Activated T-helper 1 cell treated with anti-CD3 and anti-CD28 coated beads, Interleukin-2, amount 50 U/mL, for 16 hours (primary cell): ENCODE results near the gene TARP.
"Not testable (repeated sequence)": the region's sequence is repeated elsewhere in the genome, so short reads cannot be mapped to it uniquely, and the experiment has no call there.

Source experiments
- DNase-seq, 2 donors: peaks; one replicate each; pipeline ENCODE4 v3.0.0-alpha.2; 2020; ENCODE audit warnings: low read depth in 1 of 2, low spot score in 1 of 2

TARP gene

DNA sequence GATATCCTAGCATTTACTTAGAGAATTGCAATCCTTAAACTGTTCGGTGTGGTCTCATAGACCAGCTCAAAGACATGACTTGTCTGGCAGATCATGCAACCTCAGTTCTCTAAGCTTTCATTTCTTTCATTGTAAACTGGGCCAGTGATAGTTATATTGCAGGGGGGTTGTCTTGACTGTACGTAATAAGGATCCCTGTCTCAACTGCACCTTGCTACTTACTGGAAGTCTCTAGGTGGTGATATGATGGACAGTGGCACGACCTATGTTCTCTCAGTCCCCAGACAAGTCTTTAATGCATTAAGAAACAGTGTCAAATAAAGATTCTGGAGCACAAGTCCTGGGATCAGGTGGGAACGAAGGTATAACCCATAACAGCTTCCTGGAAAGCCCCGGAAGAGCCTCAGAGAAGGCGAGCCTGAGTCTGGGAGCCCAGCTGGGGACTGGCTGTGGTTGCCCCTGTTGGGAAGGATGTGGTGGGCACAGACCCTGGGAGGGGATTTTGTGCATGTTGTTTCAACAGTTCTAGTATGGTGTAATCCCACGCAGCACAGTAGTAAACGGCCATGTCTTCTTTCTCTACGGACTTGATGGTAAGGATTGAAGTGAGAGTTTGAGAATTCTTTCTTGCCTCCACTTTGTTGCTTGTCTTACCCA lies 26.0 kb upstream of the TARP start:
- DNase-seq = no peak

- no peak for DNase-seq
Measured at GRCh38 chr7:38296059-38296857, 22.8 kb upstream of the TARP start.

DNA sequence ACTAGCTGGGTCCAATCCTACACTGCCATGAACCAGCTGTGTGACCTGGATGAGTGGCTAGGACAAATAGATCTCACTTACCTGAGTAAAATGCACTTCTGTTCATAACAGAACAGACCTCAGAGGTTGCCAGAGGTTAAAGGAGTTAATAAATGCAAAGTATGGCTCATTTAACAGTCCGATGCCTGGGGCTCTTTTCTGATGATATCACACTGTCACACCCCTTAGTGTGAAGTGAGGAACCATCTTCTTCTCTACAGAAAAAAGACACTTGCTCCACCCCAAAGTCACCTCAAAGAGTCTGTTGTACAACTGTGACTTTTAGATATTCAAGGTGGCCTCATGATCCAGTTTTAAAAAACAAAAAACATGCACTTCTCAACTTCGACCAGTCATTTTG lies 21.5 kb upstream of the TARP start:
- no peak for DNase-seq

DNA sequence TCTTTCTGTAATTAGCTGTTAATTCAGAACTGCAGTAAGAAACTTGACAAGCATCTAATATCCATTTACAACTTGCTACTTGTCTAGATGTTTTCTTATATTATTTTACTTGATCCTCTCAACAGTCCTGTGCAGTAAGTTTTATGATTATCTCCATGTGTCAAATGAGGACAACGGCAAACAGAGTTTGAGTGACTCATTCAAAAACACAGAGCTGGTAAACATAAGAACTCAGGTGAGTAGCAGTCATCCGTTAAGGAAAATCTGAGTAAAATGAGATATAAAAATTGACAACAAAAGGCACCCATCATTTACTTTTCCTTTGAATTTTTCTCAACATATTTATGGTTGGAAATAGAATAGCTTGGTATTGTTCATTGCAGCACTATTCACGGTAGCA lies 19.0 kb upstream of the TARP start:
- no peak for DNase-seq

GRCh38 chr7:38291650-38292049 lies 18.2 kb upstream of the TARP start:
- DNase-seq = no peak

DNA sequence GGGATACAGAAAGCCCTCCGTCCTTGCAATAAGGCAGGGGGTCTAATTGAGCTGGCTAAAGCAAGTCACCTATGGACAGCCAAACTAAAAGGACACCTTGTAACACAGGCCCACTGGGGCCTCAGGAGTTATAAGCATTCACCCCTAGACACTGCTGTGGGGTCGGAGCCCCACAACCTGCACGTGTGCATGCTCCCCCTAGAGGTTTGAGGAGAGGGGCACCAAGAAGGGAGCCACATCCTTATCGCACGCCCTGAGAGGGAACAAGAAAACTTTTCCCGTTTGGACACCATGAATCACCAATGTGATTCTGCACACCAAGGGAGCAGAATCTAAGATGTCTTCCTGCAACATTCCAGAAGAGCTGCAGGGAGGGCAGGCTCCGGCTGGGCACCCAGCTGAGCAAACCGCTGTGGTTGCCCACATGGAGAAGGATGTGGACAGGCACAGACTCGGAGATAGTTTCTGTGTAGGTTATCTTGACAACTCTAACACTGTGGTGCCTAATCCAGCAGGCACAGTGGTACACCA lies 17.7 kb upstream of the TARP start:
- no peak for DNase-seq

GRCh38 chr7:38284553-38284952 lies 11.1 kb upstream of the TARP start:
- no peak for DNase-seq

GRCh38 chr7:38283809-38284208 lies 10.4 kb upstream of the TARP start:
- DNase-seq = no peak

GRCh38 chr7:38283107-38283506 lies 9.7 kb upstream of the TARP start:
- no peak for DNase-seq

GRCh38 chr7:38282081-38282480 lies 8.6 kb upstream of the TARP start:
- no peak for DNase-seq

DNA sequence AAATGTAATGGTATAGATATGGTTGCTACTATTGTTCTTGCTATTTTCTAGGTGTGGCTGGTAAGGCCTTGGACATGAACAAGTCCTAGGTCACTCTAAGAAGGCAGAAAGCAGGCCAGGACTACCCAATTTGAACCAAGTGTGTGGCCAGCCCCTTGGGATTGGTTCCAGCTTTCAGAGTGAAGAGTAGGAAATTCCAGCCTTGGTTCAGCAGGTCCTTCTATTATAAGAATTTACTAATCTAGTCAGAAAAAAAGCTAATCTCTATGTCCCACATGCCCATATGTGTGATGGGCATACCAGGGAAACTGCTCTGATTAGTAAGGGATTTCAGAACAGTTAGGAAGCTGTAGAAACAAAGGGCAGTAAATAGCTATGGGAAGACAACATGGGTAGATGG lies 7.8 kb upstream of the TARP start:
- no peak for DNase-seq

- DNase-seq = no peak
Measured at GRCh38 chr7:38280707-38281106, 7.3 kb upstream of the TARP start.

DNA sequence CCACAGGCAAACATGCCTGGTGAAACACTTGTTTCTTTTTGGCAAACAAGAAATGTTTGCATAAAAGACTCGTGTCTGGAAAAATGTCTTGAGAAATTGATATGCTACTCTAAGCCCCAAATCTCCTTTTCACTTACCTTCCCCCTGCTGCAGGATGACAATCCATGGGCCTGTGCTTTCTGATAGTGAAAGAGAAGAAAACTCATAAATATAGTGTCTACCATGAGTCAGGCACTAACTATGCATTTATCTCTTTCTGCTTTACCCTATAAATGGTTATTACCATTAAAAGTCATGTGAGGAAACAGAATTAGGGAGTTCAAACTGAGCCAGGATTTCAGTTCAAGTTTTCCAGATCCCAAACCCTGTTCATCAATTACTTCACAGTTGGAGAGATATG lies 6.6 kb upstream of the TARP start:
- no peak for DNase-seq

DNA sequence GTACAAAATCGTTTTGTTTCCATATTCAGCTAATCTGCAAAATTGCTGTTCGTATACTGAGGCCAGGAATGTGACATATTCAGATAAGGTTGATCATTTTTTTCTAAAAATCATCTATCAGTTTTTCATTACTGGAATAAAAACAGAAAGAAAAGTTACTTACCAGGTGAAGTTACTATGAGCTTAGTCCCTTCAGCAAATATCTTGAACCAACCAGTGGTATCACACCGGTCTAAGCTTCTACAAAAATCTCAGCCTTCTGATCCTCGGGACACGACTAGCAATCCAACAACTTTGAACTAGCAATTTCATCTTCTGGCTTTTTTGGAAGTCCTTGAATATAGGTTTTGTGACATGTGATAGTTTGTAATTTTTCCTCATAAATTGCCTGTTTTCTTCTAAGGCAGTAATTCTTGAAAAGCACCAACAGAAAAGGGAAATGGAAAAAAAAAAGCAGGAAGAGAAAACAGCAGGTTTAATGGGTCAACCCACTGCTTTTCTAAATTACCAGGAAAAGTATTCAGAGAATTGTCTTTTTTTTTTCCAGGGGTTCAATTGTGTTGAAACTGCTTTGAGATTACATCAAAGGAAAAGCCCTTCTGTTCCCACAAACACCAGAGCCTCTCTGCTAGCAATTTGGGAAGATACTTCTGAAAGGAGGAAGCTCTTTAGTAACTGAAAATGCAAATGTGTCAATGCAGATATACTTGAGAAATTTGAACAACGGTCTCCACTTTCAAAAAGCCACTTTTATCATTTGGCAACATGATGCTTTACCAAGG lies 2.9 kb upstream of the TARP start:
- DNase-seq = no peak

GRCh38 chr7:38274927-38275620 lies 1.6 kb upstream of the TARP start:
- no peak for DNase-seq

GRCh38 chr7:38274486-38274885 lies 1.1 kb upstream of the TARP start:
- no peak for DNase-seq

GRCh38 chr7:38270405-38270804 lies 3.0 kb downstream of the TARP start:
- DNase-seq = not testable (repeated sequence)

DNA sequence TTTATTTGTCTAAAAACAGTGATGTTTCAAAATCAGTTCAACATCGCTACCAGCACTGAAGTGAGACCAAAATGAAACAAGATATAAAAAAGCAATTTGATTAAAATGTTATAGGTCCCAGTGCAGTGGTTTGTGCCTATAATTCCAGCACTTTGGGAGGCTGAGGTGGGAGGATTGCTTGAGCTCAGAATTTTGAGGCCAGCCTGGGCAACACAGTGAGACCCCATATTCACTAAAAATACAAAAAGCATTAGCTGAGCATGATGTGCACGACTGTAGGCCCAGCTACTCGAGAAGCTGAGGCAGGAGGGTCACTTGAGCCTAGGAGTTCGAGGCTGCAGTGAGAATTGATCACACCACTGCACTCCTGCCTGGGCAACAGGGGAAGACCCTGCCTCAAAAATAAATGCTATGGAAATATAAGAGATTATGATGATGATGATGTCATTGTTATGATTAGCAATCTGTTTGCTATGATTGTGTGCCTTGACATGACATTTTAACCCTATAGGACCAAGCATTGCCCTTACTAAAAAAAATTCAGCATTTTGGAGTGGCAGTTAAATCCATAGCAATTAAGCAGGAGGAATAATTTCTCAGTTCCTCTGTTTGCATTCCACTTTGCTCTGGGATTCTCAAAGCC lies 3.6 kb downstream of the TARP start:
- DNase-seq = not testable (repeated sequence)

DNA sequence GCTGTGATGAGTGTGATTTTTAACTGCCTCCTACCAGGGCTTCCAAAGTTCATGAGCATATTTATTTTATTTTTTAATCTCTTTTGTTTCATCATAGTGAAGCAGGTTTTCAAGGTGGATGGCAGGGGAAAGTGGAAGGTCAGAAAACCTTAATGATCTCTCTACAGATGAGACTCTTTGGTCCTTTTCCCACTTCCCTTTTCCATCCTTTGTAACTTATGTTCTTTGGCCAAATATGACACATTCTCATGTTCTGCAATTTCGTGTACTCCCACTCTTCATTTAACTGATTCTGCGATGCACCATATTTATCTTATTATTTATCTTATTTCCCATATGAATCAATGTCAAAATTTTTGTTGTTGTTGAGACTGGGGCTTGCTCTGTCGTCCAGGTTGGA lies 7.5 kb downstream of the TARP start:
- not testable (repeated sequence) for DNase-seq

- DNase-seq = not testable (repeated sequence)
Measured at GRCh38 chr7:38264602-38265001, 8.8 kb downstream of the TARP start.

DNA sequence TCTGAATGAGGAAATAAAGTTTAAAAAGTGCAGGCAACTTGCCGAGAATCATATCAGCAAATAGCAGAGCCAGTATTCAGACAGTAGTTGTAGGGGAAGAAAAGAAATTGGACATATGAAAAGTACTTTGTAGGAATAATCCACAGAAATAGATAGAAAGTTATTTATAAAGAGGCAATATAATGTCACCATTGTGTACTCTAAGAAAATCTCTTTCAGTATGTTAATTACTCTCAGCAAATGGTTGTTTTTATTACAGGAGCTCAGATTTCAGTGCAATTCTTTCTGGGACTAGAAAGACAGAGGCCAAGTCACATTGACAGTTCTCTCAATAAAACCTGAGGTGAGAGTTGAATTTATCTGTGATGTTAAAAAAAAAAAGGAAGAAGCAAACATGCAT lies 10.2 kb downstream of the TARP start:
- not testable (repeated sequence) for DNase-seq
